A549 (cell line): ENCODE data around the gene ZNF92. TPM values are rescaled to one million over a fixed set of nuclear protein-coding genes. Genes with fewer than 3 reads are reported as not detected.
"Not testable (repeated sequence)": the region's sequence is repeated elsewhere in the genome, so short reads cannot be mapped to it uniquely, and the experiment has no call there.

Experiments used
- ATAC-seq, 2 experiments: fragments of 200-7000 bp in 1 of 2; fragments of >200 bp in 1 of 2; cut with Nextera tagmentation in 1 of 2; cut with Tn5 transposase in 1 of 2; 3 replicates each; pipeline versions ENCODE4 v1.8.0 to v1.9.1; 2018 to 2020; ENCODE audit warnings: mild to moderate bottlenecking in 1 of 2, moderate library complexity in 1 of 2
- CTCF ChIA-PET: fragments of 300-600 bp; sonication (Branson Sonifier 250); formaldehyde crosslinking; extraction: SDS; loops from one replicate; lab custom pipeline; 2021; ENCODE audit warnings: antibody characterized with exemption, inconsistent platforms; lab: Yijun Ruan, JAX
- POLR2A ChIA-PET: fragments of 350-600 bp; formaldehyde crosslinking; extraction: SDS; loops from one replicate; lab custom pipeline; 2021; ENCODE audit warnings: antibody characterized with exemption, inconsistent platforms; lab: Yijun Ruan, JAX
- DNase-seq, 2 experiments: peaks; one replicate each; pipeline versions ENCODE4 v3.0.0 to v3.0.0-alpha.2; 2011 to 2016; ENCODE audit warnings: low read depth in 1 of 2, low spot score in 1 of 2
- FAIRE-seq: peaks from 2 replicates; lab custom pipeline; 2011; peaks lifted over from hg19 to GRCh38; lab: Jason Lieb, UNC
- H3K27ac ChIP-seq, 2 experiments: fragments of >200 bp; sonication (Bioruptor Twin); formaldehyde crosslinking; 3 replicates each; pipeline ENCODE4 v1.5.1; 2016 to 2017
- H3K4me1 ChIP-seq: fragments of >200 bp; sonication (Bioruptor Twin); formaldehyde crosslinking; 3 replicates; pipeline ENCODE4 v1.6.1; 2016
- H3K4me2 ChIP-seq: fragments of >200 bp; sonication (Bioruptor Twin); formaldehyde crosslinking; 3 replicates; pipeline ENCODE4 v1.6.1; 2016
- H3K4me3 ChIP-seq: fragments of >200 bp; sonication (Bioruptor Twin); formaldehyde crosslinking; 3 replicates; pipeline ENCODE4 v1.5.1; 2016
- H3K9me3 ChIP-seq: fragments of >200 bp; sonication (Bioruptor Twin); formaldehyde crosslinking; 3 replicates; pipeline ENCODE4 v1.6.1; 2016
- BCL3 ChIP-seq: fragments of >200 bp; sonication (Bioruptor Twin); formaldehyde crosslinking; IDR thresholded peaks from 3 replicates; pipeline ENCODE4 v1.6.1; 2016
- ESRRA ChIP-seq: fragments of 150-350 bp; IDR thresholded peaks from 2 replicates; pipeline ENCODE4 v1.6.1; 2014; ENCODE audit warnings: mild to moderate bottlenecking, low read length, borderline replicate concordance
- FOXS1 ChIP-seq: fragments of 250-450 bp; sonication (Bioruptor Pico); IDR thresholded peaks from 2 replicates; pipeline ENCODE4 v1.5.0; 2020; ENCODE audit warnings: mild to moderate bottlenecking, moderate library complexity
- HOXB5 ChIP-seq: fragments of 250-450 bp; sonication (Bioruptor Pico); IDR thresholded peaks from 2 replicates; pipeline ENCODE4 v1.5.0; 2020; ENCODE audit warnings: mild to moderate bottlenecking, moderate library complexity
- NR3C1 ChIP-seq: fragments of >200 bp; sonication (Bioruptor Twin); formaldehyde crosslinking; IDR thresholded peaks from 3 replicates; pipeline ENCODE4 v1.6.1; 2017
- PHF8 ChIP-seq: fragments of 200-600 bp; sonication (generic); IDR thresholded peaks from 2 replicates; pipeline ENCODE4 v1.6.1; 2016; ENCODE audit warnings: low read depth, mild to moderate bottlenecking, antibody characterized with exemption, moderate library complexity, borderline replicate concordance
- POLR2AphosphoS2 ChIP-seq: conservative IDR thresholded peaks from 2 replicates; pipeline ENCODE4 v1.6.1; 2012; ENCODE audit warnings: low read length, improper control_type of control experiment, inconsistent platforms
- RAD21 ChIP-seq, 2 experiments: fragments of >200 bp in 1 of 2; sonication (Bioruptor Twin) in 1 of 2; formaldehyde crosslinking in 1 of 2; IDR thresholded peaks in 1 of 2; conservative IDR thresholded peaks in 1 of 2; 2 replicates in 1 of 2; 3 replicates in 1 of 2; pipeline ENCODE4 v1.6.1; 2012 to 2018; ENCODE audit warnings: inconsistent platforms in 1 of 2
- WGBS: methylation state at CpG from one replicate; pipeline ENCODE4 v1.1.6; 2017; ENCODE audit errors: missing lambda C conversion rate; 5-methylcytosine and 5-hydroxymethylcytosine counted together
- polyA plus RNA-seq, 4 experiments: library from polyadenylated mRNA; depleted of rRNA in 3 of 4; stranded (reverse); fragments of >200 nt; fragmentation: RNase III in 1 of 4; extraction: RNeasy Plus Mini Kit Qiagen cat#74134 plus additional on column Dnase treatment in 1 of 4; gene quantifications; 2 replicates in 3 of 4; 3 replicates in 1 of 4; pipeline ENCODE4 v1.2.3, GENCODE V29; 2011 to 2017
- TF ChIP-seq, protein P1 (sequence below): IDR thresholded peaks from 2 replicates; pipeline ENCODE4 v1.6.1; 2012
- TF ChIP-seq, protein P2 (sequence below): fragments of 250-450 bp; sonication (Bioruptor Pico); IDR thresholded peaks from 2 replicates; pipeline ENCODE4 v1.5.0; 2020; ENCODE audit warnings: low read depth, mild to moderate bottlenecking, moderate library complexity
- TF ChIP-seq, protein P3 (sequence below): IDR thresholded peaks from 2 replicates; pipeline ENCODE4 v1.6.1; 2012
- TF ChIP-seq, protein P4 (sequence below): fragments of 200-600 bp; sonication (generic); IDR thresholded peaks from 2 replicates; pipeline ENCODE4 v1.6.1; 2016; ENCODE audit warnings: antibody characterized with exemption, mild to moderate bottlenecking, moderate library complexity

ZNF92 gene
- polyA plus RNA-seq, 2 of the 4 experiments (the other 2 are of a cell fraction) = 6.9 to 7.7 TPM

DNA sequence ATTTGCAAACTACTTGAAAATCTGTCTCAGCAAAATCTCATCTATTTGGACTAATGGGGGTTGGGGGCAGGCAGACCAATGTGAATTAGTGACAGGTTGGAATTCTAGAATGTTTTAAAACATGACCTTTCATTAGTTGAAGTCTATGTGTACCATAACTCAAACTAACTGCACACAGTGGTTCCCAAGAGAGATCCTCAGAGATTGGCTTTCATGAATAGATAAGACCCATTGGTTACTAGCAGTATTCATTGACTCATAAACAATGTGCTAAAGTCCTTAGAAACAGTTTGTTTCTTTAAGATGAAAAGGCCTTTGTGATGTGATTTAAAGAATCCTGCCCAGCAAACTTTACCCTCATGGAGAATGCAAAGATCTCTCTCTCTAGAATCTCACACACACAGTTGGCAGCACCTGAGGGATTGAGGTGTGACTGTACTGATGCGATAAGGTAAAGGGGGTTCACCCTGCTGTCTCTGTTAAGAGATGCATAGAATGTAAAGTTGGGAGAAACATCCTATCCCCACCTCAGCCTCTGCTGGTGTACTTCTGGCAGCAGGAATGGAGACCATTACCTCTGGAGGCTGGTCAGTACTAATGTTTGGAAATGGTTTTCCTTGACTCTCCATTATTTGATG, 70.7 kb downstream of the ZNF92 start:
- ATAC-seq = no peak
- CTCF ChIA-PET = no interaction called here

GRCh38 chr7:65444899-65445823, 71.5 kb downstream of the ZNF92 start:
- ChIA-PET POLR2A (no interaction called here), CTCF (no interaction called here)
- FAIRE-seq (peak; percentile 89), ATAC-seq (no peak)
- Histone ChIP-seq H3K9me3 (peaks cover 3% of the 10 kb centered on the region; the same call in 1 of the 3 replicates), H3K27ac (no peak overlapping the region), H3K4me1 (no peaks in the 10 kb centered on the region), H3K4me2 (no peak overlapping the region), H3K4me3 (no peak overlapping the region)
- 14% methylated on average over 4 of the region's 4 CpGs for WGBS
- TF ChIP-seq HOXB5 = no peak
- no peak for TF ChIP-seq FOXS1
- no peak for TF ChIP-seq POLR2AphosphoS2
- TF ChIP-seq ESRRA = no peak
- TF ChIP-seq BCL3 = no peak
- TF ChIP-seq, all 56 proteins: peak for 0
- DNase-seq = no peak

More for the DNA sequence above, 70.7 kb downstream of the ZNF92 start:
- FAIRE-seq (no peak), DNase-seq (no peak)
- 50% methylated on average over 1 of the region's 1 CpG for WGBS
- POLR2A ChIA-PET = no interaction called here
- H3K4me2 ChIP-seq = no peak overlapping the region
- no peak overlapping the region for H3K4me3 ChIP-seq
- H3K27ac ChIP-seq = no peak overlapping the region
- H3K9me3 ChIP-seq = peaks cover 3% of the 10 kb centered on the region; the same call in 1 of the 3 replicates
- no peak for TF ChIP-seq FOXS1
- TF ChIP-seq NR3C1 = no peak
- TF ChIP-seq, protein P1, sequence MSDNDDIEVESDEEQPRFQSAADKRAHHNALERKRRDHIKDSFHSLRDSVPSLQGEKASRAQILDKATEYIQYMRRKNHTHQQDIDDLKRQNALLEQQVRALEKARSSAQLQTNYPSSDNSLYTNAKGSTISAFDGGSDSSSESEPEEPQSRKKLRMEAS = no peak
- TF ChIP-seq PHF8 = no peak
- TF ChIP-seq, protein P2, sequence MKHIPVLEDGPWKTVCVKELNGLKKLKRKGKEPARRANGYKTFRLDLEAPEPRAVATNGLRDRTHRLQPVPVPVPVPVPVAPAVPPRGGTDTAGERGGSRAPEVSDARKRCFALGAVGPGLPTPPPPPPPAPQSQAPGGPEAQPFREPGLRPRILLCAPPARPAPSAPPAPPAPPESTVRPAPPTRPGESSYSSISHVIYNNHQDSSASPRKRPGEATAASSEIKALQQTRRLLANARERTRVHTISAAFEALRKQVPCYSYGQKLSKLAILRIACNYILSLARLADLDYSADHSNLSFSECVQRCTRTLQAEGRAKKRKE = no peak
- TF ChIP-seq, protein P3, sequence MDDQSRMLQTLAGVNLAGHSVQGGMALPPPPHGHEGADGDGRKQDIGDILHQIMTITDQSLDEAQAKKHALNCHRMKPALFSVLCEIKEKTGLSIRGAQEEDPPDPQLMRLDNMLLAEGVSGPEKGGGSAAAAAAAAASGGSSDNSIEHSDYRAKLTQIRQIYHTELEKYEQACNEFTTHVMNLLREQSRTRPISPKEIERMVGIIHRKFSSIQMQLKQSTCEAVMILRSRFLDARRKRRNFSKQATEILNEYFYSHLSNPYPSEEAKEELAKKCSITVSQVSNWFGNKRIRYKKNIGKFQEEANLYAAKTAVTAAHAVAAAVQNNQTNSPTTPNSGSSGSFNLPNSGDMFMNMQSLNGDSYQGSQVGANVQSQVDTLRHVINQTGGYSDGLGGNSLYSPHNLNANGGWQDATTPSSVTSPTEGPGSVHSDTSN = no peak
- TF ChIP-seq, protein P4, sequence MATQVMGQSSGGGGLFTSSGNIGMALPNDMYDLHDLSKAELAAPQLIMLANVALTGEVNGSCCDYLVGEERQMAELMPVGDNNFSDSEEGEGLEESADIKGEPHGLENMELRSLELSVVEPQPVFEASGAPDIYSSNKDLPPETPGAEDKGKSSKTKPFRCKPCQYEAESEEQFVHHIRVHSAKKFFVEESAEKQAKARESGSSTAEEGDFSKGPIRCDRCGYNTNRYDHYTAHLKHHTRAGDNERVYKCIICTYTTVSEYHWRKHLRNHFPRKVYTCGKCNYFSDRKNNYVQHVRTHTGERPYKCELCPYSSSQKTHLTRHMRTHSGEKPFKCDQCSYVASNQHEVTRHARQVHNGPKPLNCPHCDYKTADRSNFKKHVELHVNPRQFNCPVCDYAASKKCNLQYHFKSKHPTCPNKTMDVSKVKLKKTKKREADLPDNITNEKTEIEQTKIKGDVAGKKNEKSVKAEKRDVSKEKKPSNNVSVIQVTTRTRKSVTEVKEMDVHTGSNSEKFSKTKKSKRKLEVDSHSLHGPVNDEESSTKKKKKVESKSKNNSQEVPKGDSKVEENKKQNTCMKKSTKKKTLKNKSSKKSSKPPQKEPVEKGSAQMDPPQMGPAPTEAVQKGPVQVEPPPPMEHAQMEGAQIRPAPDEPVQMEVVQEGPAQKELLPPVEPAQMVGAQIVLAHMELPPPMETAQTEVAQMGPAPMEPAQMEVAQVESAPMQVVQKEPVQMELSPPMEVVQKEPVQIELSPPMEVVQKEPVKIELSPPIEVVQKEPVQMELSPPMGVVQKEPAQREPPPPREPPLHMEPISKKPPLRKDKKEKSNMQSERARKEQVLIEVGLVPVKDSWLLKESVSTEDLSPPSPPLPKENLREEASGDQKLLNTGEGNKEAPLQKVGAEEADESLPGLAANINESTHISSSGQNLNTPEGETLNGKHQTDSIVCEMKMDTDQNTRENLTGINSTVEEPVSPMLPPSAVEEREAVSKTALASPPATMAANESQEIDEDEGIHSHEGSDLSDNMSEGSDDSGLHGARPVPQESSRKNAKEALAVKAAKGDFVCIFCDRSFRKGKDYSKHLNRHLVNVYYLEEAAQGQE = no peak
- H3K4me1 ChIP-seq = no peaks in the 10 kb centered on the region

DNA sequence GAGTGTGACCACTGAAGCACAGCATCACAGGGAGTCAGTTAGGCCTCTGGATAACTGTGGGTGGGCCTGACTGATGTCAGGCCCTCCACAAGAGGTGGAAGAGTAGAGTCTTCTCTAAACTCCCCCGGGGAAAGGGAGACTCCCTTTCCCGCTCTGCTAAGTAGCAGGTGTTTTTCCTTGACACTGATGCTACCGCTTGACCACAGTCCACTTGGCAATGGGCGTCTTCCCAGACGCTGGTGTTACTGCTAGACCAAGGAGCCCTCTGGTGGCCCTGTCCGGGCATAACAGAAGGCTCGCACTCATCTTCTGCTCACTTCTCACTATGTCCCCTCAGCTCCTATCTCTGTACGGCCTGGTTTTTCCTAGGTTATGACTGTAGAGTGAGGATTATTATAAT, 73.4 kb downstream of the ZNF92 start:
- ATAC-seq, H3K4me1 ChIP-seq, H3K4me2 ChIP-seq, FAIRE-seq, CTCF ChIA-PET, H3K9me3 ChIP-seq, H3K27ac ChIP-seq, H3K4me3 ChIP-seq, POLR2A ChIA-PET: not testable (repeated sequence)
- peak in 1 of 2 experiments; percentile 34 for DNase-seq
- 18% methylated on average over 8 of the region's 8 CpGs for WGBS
- TF ChIP-seq RAD21 (conservative IDR thresholded peaks at IDR 0.05 in 1 of 2, IDR thresholded peaks at IDR 0.05 in 1 of 2) = peak in 1 of 2 experiments; percentile 52; a peak in 2 of 5 replicates
